Midbrain (tissue), 1 donor: Measurements from ENCODE around the gene MRNIP.
"Not testable (repeated sequence)": the region's sequence is repeated elsewhere in the genome, so short reads cannot be mapped to it uniquely, and the experiment has no call there.

Source experiments
- DNase-seq: peaks from one replicate; lab custom pipeline; 2025; lab: John Stamatoyannopoulos, UW

The MRNIP gene

DNA sequence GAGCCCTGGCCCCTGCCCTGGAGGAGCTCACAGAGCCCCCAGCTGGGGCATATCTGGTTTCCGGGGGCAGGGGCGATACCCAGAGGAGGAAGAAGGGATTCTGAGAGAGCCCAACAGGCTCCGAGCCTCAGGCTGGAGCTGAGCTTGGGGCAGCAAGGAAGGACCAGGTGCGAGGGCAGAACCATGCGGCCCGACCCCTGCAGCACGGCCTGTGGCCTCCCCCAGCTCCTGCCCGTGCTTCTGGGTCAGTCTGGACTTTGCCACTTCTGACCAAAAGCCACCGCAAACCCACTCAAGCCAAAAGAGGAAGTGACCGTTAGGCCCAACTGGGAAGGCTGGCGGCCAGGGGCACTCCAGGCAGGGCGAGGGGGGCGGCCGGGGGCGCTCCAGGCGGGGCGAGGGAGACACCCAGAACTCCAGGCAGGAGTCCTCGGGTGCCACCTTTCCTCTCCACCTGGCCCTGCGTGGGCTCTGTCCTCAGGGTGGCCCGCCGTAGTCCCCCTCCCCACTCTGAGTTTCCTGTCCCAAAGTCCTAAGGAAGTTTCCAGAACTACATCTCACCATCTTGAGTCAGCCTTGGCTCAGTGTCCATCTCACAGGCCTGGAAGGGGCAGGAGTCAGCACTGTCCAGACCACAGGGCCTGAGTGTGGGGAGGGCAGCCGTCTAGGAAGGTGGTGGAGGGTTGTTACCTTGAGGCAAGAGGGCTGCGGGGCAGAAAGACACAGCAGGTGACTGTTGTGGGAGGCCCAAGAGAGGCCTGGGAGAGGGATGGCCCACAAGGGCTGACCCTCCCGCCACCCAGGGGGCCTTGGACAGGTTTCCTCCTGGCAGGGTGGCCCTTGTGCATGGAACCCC lies 65.8 kb downstream of the MRNIP start:
- DNase-seq: no peak

DNA sequence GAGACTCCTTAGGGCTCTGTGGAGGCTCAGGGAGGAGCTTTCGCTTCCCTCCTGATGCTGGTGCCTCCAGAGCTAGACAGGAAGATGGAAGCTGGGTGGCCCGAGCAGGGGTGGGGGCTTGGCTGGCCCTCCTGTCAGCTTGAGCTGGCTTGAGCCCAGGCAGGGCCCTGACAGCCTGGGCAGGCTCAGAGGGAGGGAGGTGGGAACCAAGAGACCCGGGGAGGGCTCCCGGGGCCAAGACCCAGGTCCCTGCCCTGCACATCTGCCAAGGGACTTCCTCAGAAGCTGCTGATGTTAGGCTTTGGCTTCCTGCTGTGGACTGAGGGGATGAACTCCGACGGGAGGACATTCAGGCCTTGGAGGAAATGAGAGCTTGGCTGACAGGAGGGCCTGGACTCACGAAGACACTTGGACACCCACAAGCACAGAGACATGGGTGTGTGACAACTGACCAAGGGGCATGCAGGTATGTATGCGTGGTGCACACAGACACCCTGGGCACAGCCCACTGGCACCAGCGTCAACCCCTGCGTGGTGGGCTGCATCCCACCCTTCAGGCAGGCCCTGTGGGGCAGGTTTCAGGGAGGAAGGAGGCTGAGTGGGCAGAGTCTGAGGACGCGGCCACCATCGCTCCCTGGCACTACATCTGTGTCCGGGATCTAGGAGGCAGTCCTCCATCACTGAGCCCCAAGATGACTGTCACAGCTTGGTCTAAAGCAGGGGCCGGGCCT lies 66.6 kb downstream of the MRNIP start:
- no peak for DNase-seq

DNA sequence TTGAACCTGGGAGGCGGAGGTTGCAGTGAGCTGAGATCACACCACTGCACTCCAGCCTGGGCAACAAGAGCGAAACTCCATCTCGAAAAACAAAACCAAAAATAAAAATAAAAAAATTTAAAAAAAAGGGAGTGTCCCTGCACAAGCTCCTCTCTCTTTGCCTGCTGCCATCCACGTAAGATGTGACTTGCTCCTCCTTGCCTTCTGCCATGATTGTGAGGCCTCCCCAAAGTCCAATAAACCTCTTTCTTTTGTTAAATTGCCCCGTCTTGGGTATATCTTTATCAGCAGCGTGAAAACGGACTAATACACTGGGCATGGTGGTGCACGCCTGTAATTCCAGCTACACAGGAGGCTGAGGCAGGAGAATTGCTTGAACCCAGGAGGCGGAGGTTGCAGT lies 69.3 kb downstream of the MRNIP start:
- DNase-seq: not testable (repeated sequence)

DNA sequence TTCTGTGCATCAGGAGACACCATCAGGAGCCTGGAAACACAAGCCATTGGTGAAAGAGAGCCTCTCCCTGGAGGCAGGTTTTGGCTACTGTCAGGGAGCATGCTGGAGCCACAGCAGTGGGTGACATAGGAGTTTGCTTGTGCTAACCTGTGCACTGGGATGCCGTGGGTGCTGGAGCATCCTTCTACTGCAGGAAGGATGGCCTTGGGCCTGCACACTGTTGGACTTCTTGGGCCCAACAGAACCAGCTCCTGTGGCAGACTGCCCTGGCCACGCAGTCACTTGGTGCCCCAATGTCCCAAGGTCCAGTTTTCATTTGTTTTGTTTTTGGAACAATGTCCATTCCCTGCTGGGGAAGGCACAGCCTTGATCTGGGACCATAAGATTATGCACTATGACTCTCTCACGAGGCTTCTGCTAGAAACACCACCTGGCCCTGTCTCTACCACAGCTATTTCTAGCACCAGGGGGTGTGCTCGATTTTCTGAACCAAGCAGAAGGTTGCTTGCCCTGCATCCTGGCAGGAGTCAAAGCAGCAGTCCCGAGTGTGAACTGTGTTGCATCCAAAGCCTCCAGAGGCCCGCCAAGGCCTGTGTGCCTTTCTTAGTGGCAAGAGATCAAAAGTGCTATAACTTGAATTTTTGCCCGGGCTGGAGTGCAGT lies 70.3 kb downstream of the MRNIP start:
- no peak for DNase-seq
